Measurements from ENCODE around the gene PRODH2. TPM values are rescaled to one million over a fixed set of nuclear protein-coding genes. Genes with fewer than 3 reads are reported as not detected.
A peak's percentile ranks its signal among the peaks of the same experiment; 100 is the strongest.

The PRODH2 gene
- total RNA-seq, 6 donors from 2014 or later: not detected

DNA sequence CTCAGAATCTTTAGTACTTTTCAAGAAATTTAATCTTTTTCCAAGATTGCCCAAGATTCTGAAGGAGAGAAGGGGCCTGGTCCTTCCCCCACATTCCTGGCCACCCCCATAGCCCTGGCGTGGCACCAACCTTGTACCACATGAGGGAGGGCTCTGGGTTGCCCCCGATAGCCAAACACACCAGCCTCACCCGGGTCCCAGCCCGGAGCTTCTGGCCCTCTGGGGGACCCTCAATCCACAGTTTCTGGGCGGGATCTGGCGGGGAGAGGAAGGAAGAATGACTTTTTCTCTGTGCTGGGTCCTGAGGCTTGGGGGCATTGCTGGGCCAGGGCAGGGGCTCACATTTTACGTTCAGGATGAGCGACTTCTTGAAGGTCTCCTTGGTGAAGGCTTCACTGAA is 35.3 kb upstream of the PRODH2 start:
- Histone ChIP-seq H3K4me1 (peaks cover 11 to 21% (median 14%) of the 10 kb centered on the region in 4 donors), H3K36me3 (no peaks in the 10 kb centered on the region), H3K27me3 (peaks cover 0 to 39% (median 12%) of the 10 kb centered on the region in 4 donors), H3K9me3 (no peaks in the 10 kb centered on the region), H3K4me3 (no peak overlapping the region), H3K27ac (no peak overlapping the region)
- ATAC-seq (ENCODE audit: low FRiP score in 2 of 2) (no peak), DNase-seq (no peak)
- 79 to 92% methylated on average over 5 to 8 of the region's 8 CpGs for WGBS, 2 donors
- no peak for TF ChIP-seq POLR2A (IDR thresholded peaks at IDR 0.05)
- no peak for TF ChIP-seq EP300 (IDR thresholded peaks at IDR 0.05)
- TF ChIP-seq POLR2AphosphoS5 (IDR thresholded peaks at IDR 0.05): no peak
- TF ChIP-seq, protein P1, sequence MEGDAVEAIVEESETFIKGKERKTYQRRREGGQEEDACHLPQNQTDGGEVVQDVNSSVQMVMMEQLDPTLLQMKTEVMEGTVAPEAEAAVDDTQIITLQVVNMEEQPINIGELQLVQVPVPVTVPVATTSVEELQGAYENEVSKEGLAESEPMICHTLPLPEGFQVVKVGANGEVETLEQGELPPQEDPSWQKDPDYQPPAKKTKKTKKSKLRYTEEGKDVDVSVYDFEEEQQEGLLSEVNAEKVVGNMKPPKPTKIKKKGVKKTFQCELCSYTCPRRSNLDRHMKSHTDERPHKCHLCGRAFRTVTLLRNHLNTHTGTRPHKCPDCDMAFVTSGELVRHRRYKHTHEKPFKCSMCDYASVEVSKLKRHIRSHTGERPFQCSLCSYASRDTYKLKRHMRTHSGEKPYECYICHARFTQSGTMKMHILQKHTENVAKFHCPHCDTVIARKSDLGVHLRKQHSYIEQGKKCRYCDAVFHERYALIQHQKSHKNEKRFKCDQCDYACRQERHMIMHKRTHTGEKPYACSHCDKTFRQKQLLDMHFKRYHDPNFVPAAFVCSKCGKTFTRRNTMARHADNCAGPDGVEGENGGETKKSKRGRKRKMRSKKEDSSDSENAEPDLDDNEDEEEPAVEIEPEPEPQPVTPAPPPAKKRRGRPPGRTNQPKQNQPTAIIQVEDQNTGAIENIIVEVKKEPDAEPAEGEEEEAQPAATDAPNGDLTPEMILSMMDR (IDR thresholded peaks at IDR 0.05): no peak

DNA sequence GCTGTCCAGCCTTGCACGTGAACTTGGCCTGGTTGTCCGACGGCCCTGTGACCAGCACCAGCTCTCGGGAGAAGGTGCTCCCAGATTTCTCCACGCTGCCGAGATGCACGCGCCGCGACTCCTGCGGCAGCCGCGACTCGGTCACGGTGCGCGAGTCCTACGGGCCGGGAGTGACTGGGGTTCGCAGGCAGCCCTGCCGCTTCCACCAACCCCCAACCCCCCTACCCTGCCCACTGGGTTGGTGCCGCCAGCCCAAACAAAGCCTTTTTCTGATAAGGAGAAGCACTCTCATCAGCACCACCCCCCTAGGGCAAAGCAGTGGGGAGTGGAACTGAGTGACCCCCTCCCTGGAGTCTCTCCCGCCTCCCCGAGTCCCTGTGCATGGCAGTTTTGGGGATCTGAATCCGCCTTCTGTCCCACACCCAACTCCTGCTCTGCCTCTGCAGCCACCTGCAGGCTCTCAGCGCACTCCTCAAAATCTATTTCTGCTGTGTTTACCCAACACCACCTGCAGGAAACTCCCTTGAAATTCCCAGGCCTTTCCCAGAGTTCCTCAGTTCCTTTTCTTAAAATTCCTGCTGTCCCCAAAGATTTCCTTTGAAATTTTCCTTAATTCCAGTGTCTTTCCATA is 33.5 kb upstream of the PRODH2 start:
- ATAC-seq (ENCODE audit: low FRiP score in 2 of 2) (no peak), DNase-seq (no peak)
- Histone ChIP-seq H3K27me3 (peaks cover 0 to 40% (median 12%) of the 10 kb centered on the region in 4 donors), H3K9me3 (no peaks in the 10 kb centered on the region), H3K36me3 (no peaks in the 10 kb centered on the region), H3K4me3 (peak overlapping the region in 3 of 4 donors; percentile 12 to 32 (median 29)), H3K27ac (no peak overlapping the region), H3K4me1 (peaks cover 11 to 21% (median 14%) of the 10 kb centered on the region in 4 donors)
- TF ChIP-seq EP300 (IDR thresholded peaks at IDR 0.05) (no peak), POLR2A (IDR thresholded peaks at IDR 0.05) (no peak), POLR2AphosphoS5 (IDR thresholded peaks at IDR 0.05) (no peak)
- TF ChIP-seq, protein P1 (IDR thresholded peaks at IDR 0.05): no peak
- 1 to 21% methylated on average over 4 to 25 of the region's 26 CpGs for WGBS, 2 donors

DNA sequence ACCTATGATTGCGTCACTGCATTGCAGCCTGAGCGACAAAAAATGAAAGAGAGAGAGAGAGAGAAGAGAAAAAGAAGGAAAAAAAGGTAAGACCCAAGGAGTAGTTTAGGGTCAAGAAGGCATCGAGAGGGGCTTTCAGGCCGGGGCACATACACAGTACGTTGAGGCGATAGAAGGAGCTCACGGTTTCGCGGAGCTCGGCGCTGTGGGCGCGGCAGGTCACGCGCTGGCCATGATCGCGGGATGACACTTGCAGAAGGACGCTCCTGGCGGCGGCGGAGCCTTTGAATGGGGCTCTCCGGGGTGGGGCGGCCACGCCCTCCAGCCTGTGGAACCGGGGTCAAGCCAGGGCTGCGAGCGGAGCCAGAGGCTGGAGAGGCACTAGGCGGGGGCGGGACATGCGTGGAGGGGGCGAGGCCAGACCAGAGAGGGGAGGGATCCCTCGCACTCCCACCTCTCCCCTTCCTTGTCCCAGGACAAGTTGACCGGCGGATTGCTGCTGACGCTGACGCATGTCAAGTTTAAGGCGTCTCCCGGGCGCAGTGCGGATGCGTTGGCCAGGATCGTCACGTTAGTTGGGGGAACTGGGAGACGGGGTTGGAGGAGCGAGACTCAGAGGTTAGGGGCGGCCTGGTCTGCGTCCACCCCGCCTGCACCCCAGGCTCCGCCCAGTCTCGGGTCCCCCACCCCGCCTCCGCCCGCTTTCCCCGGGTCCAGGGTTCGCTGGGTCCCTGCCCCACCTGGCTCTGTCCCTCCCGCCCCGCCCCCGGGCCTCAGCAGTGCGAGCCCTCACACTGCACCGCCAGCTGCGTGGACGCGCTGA is 32.8 kb upstream of the PRODH2 start:
- peaks cover 0 to 40% (median 12%) of the 10 kb centered on the region in 4 donors for H3K27me3 ChIP-seq
- DNase-seq: peak in 1 of 2 donors; percentile 85
- no peaks in the 10 kb centered on the region for H3K36me3 ChIP-seq
- TF ChIP-seq POLR2AphosphoS5 (IDR thresholded peaks at IDR 0.05) (no peak), EP300 (IDR thresholded peaks at IDR 0.05) (no peak), POLR2A (IDR thresholded peaks at IDR 0.05) (no peak)
- TF ChIP-seq, protein P1 (IDR thresholded peaks at IDR 0.05): no peak
- peak in 1 of 2 donors; percentile 63 for ATAC-seq (ENCODE audit: low FRiP score in 2 of 2)
- no peaks in the 10 kb centered on the region for H3K9me3 ChIP-seq
- peak overlapping the region in 3 of 4 donors; percentile 12 to 32 (median 29) for H3K4me3 ChIP-seq
- WGBS, 2 donors: 4 to 7% methylated on average over 28 to 57 of the region's 63 CpGs
- H3K4me1 ChIP-seq: peaks cover 11 to 21% (median 14%) of the 10 kb centered on the region in 4 donors
- H3K27ac ChIP-seq: no peak overlapping the region

DNA sequence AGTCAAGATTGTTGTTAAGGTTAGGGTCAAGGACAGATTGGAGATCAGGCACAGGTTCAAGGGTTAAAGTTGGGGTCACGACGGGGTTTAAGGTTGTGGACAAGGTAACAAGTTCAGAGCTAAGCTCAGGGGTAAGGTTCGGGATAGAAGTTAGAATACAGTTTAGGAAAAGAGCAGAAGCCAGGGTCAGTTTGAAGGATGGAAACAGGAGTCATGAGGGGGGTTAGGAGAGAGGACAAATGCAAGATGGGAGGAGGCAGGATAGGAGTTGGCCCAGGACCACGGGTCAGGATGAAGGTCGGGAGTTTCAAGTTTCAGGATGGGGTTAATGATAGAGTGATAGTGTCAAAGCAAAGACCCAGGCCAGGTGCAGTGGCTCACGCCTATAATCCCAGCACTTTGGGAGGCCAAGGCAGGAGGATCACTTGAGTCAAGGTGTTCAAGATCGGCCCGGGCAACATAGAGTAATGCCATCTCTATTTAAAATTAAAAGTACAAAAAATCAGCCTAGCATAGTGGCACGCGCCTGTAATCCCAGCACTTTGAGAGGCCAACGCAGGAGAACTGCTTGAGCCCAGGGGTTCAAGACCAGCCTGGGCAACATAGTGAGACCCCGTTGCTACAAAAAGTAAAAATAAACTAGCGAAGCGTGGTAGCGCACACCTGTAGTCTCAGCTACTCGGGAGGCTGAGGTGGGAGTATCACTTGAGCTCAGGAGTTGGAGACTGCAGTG is 32.0 kb upstream of the PRODH2 start:
- WGBS, 2 donors: 60 to 64% methylated on average over 16 of the region's 16 CpGs
- TF ChIP-seq POLR2AphosphoS5 (IDR thresholded peaks at IDR 0.05) (no peak), POLR2A (IDR thresholded peaks at IDR 0.05) (no peak), EP300 (IDR thresholded peaks at IDR 0.05) (no peak)
- TF ChIP-seq, protein P1 (IDR thresholded peaks at IDR 0.05): no peak
- Histone ChIP-seq H3K4me3 (no peak overlapping the region), H3K27ac (no peak overlapping the region), H3K4me1 (peaks cover 11 to 21% (median 14%) of the 10 kb centered on the region in 4 donors), H3K9me3 (no peaks in the 10 kb centered on the region), H3K27me3 (peaks cover 0 to 40% (median 12%) of the 10 kb centered on the region in 4 donors), H3K36me3 (no peaks in the 10 kb centered on the region)
- DNase-seq (no peak), ATAC-seq (ENCODE audit: low FRiP score in 2 of 2) (no peak)
